Endometrial microvascular endothelial cells (primary cell): ENCODE results near the gene LRRC1. TPM values are rescaled to one million over a fixed set of nuclear protein-coding genes. Genes with fewer than 3 reads are reported as not detected.

Experiments used
- in situ Hi-C: cut with HindIII; loops from 2 replicates; pipeline ENCODE4 v1.10.0; 2017; ENCODE audit warnings: low sequenced_read_pairs, low pct_unique_long_range_greater_than_20kb; ENCODE audit errors: inconsistent ontology term
- total RNA-seq: library from RNA; depleted of rRNA; stranded (reverse); fragments of >200 nt; gene quantifications from one replicate; pipeline ENCODE4 v1.2.3, GENCODE V29; 2015; ENCODE audit errors: inconsistent ontology term

Gene LRRC1
- total RNA-seq, 1 donor from 2014 or later: 10.2 TPM

- in situ Hi-C loops: no loop called here
Measured at GRCh38 chr6:53831936-53832660, 37.3 kb downstream of the LRRC1 start.

GRCh38 chr6:53833155-53833554, 38.4 kb downstream of the LRRC1 start:
- in situ Hi-C loops: no loop called here

GRCh38 chr6:53834132-53834531, 39.3 kb downstream of the LRRC1 start:
- in situ Hi-C loops: no loop called here

- in situ Hi-C loops: no loop called here
Measured at GRCh38 chr6:53837865-53838769, 43.3 kb downstream of the LRRC1 start.

GRCh38 chr6:53840027-53840426, 45.2 kb downstream of the LRRC1 start:
- in situ Hi-C loops: no loop called here

- in situ Hi-C loops: no loop called here
Measured at GRCh38 chr6:53845280-53846195, 50.7 kb downstream of the LRRC1 start.

- in situ Hi-C loops: no loop called here
Measured at GRCh38 chr6:53846250-53846649, 51.4 kb downstream of the LRRC1 start.

- in situ Hi-C loops: no loop called here
Measured at GRCh38 chr6:53847796-53848314, 53.0 kb downstream of the LRRC1 start.

- in situ Hi-C loops: no loop called here
Measured at GRCh38 chr6:53850527-53850926, 55.7 kb downstream of the LRRC1 start.

- in situ Hi-C loops: no loop called here
Measured at GRCh38 chr6:53851561-53851960, 56.8 kb downstream of the LRRC1 start.

- in situ Hi-C loops: no loop called here
Measured at GRCh38 chr6:53852805-53853204, 58.0 kb downstream of the LRRC1 start.

- in situ Hi-C loops: no loop called here
Measured at GRCh38 chr6:53854843-53855567, 60.2 kb downstream of the LRRC1 start.

- in situ Hi-C loops: no loop called here
Measured at GRCh38 chr6:53855940-53856339, 61.1 kb downstream of the LRRC1 start.

GRCh38 chr6:53857318-53858094, 62.7 kb downstream of the LRRC1 start:
- in situ Hi-C loops: no loop called here

- in situ Hi-C loops: no loop called here
Measured at GRCh38 chr6:53858196-53858595, 63.4 kb downstream of the LRRC1 start.

- in situ Hi-C loops: no loop called here
Measured at GRCh38 chr6:53858913-53859312, 64.1 kb downstream of the LRRC1 start.

GRCh38 chr6:53860511-53860910, 65.7 kb downstream of the LRRC1 start:
- in situ Hi-C loops: no loop called here

- in situ Hi-C loops: no loop called here
Measured at GRCh38 chr6:53861518-53861917, 66.7 kb downstream of the LRRC1 start.
